Naive B cell (primary cell): ENCODE results near the gene CCT2. TPM values are rescaled to one million over a fixed set of nuclear protein-coding genes. Genes with fewer than 3 reads are reported as not detected.

ENCODE experiments used
- ATAC-seq, 2 donors: fragments of 150-1000 bp; cut with Tn5 transposase; 2 replicates each; pipeline ENCODE4 v1.10.0; 2021; ENCODE audit warnings: low read depth in 2 of 2, mild to moderate bottlenecking in 2 of 2, moderate library complexity in 2 of 2
- DNase-seq: peaks from one replicate; pipeline ENCODE4 v3.0.0; 2022
- H3K27ac Mint-ChIP-seq, 6 donors: one replicate each; pipeline ENCODE4 v1.8.0; 2020 to 2022; ENCODE audit warnings: mild to moderate bottlenecking in 6 of 6, mixed read lengths in 6 of 6, moderate library complexity in 5 of 6, inconsistent platforms in 2 of 6
- H3K27me3 Mint-ChIP-seq, 3 donors: one replicate each; pipeline ENCODE4 v1.8.0; 2021 to 2022; ENCODE audit warnings: mixed read lengths in 3 of 3, mild to moderate bottlenecking in 1 of 3
- H3K36me3 Mint-ChIP-seq, 2 donors: one replicate each; pipeline ENCODE4 v1.8.0; 2020 to 2022; ENCODE audit warnings: mixed read lengths in 2 of 2, inconsistent platforms in 1 of 2, mild to moderate bottlenecking in 1 of 2
- H3K4me1 Mint-ChIP-seq, 3 donors: one replicate each; pipeline ENCODE4 v1.8.0; 2020 to 2022; ENCODE audit warnings: mixed read lengths in 3 of 3, inconsistent platforms in 1 of 3, mild to moderate bottlenecking in 1 of 3, moderate library complexity in 1 of 3
- H3K4me3 Mint-ChIP-seq, 8 donors: one replicate each; pipeline ENCODE4 v1.8.0; 2020 to 2022; ENCODE audit warnings: mild to moderate bottlenecking in 8 of 8, mixed read lengths in 8 of 8, moderate library complexity in 8 of 8, inconsistent platforms in 2 of 8
- H3K9me3 Mint-ChIP-seq, 7 donors: one replicate each; pipeline ENCODE4 v1.8.0; 2020 to 2022; ENCODE audit warnings: mixed read lengths in 7 of 7, mild to moderate bottlenecking in 5 of 7, inconsistent platforms in 2 of 7, moderate library complexity in 1 of 7
- polyA plus RNA-seq, 6 donors: library from polyadenylated mRNA; unstranded; fragments of 300-500 nt; fragmentation: Illumina TruSeq; gene quantifications; one replicate each; pipeline ENCODE4 v1.2.3, GENCODE V29; 2021; ENCODE audit warnings: low read depth in 6 of 6

Gene CCT2
- 100 to 1,000 TPM; 154 to 180 (median 166) TPM for polyA plus RNA-seq

DNA sequence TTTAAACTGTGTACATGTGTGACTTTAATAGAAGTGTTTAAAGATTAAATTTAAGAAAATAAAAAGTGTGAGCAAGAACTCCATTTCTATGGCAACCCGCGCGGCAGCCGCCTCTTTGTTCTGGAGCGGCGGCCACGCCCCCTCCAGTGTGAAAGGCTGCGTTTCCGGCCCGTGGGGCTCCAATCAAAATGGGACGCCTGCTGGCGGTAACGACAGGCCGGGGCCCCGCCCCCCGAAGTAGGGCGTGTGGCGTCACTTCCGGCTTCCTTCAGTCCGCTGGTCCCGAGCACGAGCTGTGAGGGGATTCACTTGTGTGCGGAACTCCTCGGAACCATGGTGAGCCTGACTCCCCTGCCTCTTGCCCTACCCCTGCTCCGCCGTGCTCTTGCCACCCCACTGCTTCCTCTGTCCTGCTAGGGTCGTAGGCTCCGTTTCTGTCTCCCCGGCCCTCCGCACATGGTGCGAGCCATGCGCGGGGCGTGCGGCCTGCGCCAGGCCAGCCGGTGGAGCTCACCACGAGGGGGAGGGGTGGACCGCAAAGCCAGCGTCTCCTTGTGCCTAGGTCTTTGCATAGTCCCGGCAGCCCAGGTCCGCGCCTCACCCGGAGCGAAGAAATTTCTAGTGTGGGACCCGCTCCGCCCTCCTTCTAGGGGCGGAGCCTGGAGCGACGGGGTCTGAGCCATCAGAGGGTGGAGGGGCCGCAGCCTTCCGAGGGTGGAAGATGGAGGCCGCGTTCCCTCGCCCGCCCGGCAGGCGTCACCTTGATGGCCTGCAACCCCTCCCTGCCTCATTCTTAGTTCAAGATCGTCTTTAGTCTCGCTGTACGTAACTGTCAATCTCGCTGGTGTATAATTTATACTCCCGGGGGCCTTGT, at the start of gene CCT2:
TSS of gene CCT2 (plus strand) at position 271 of the 874 bp plus-strand sequence. CDS start at position 334, 63 bp downstream.
- Mint-ChIP-seq H3K36me3 (peaks cover 0 to 8% of the 10 kb centered on the region in 2 donors), H3K27ac (peak within 1 kb of the TSS; percentile 97 to 99 (median 98)), H3K9me3 (peaks cover 0 to 1% (median 0%) of the 10 kb centered on the region in 7 donors), H3K27me3 (no peaks in the 10 kb centered on the region), H3K4me1 (peaks cover 7 to 16% (median 9%) of the 10 kb centered on the region in 3 donors), H3K4me3 (peak within 1 kb of the TSS; percentile 95 to 99 (median 98))
- peak; percentile 94 for DNase-seq
- peak; percentile 89 to 91 for ATAC-seq

DNA sequence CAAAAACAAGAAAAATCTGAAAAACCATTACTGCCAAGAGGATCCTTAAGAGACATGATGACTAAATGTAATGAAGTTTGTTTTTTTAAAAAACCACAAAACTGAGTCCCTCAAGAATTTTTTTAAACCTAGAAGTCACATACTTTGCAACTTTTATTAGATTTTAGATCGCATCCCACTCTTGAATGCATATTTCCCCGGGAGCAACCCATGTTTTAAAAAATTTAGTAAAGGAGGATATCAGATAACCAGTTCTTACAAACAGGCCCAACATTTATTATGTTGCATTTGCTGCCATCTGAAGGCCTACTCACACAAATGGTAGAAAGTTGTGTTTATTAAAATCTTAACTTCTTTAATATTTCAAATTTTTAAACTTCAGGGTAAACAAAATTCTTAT, 44.3 kb upstream of the CCT2 start:
- Mint-ChIP-seq H3K27ac (no peak overlapping the region), H3K27me3 (no peaks in the 10 kb centered on the region), H3K9me3 (peaks cover 5 to 10% (median 9%) of the 10 kb centered on the region in 7 donors), H3K4me3 (no peak overlapping the region), H3K36me3 (peaks cover 18 to 25% of the 10 kb centered on the region in 2 donors), H3K4me1 (peaks cover 0 to 10% (median 9%) of the 10 kb centered on the region in 3 donors)
- ATAC-seq (no peak), DNase-seq (no peak)

GRCh38 chr12:69544087-69544486, 41.2 kb upstream of the CCT2 start:
- peaks cover 5 to 10% (median 9%) of the 10 kb centered on the region in 7 donors for H3K9me3 Mint-ChIP-seq
- no peak overlapping the region for H3K4me3 Mint-ChIP-seq
- no peaks in the 10 kb centered on the region for H3K27me3 Mint-ChIP-seq
- peaks cover 0 to 5% (median 0%) of the 10 kb centered on the region in 3 donors for H3K4me1 Mint-ChIP-seq
- DNase-seq, result no peak
- no peak overlapping the region for H3K27ac Mint-ChIP-seq
- ATAC-seq, result no peak
- H3K36me3 Mint-ChIP-seq, result peaks cover 11 to 19% of the 10 kb centered on the region in 2 donors

GRCh38 chr12:69545081-69545480, 40.2 kb upstream of the CCT2 start:
- Mint-ChIP-seq H3K27me3 (no peaks in the 10 kb centered on the region), H3K9me3 (peaks cover 5 to 10% (median 9%) of the 10 kb centered on the region in 7 donors), H3K27ac (no peak overlapping the region), H3K4me1 (peaks cover 0 to 13% (median 0%) of the 10 kb centered on the region in 3 donors), H3K36me3 (peaks cover 11 to 19% of the 10 kb centered on the region in 2 donors), H3K4me3 (no peak overlapping the region)
- DNase-seq (no peak), ATAC-seq (no peak)

DNA sequence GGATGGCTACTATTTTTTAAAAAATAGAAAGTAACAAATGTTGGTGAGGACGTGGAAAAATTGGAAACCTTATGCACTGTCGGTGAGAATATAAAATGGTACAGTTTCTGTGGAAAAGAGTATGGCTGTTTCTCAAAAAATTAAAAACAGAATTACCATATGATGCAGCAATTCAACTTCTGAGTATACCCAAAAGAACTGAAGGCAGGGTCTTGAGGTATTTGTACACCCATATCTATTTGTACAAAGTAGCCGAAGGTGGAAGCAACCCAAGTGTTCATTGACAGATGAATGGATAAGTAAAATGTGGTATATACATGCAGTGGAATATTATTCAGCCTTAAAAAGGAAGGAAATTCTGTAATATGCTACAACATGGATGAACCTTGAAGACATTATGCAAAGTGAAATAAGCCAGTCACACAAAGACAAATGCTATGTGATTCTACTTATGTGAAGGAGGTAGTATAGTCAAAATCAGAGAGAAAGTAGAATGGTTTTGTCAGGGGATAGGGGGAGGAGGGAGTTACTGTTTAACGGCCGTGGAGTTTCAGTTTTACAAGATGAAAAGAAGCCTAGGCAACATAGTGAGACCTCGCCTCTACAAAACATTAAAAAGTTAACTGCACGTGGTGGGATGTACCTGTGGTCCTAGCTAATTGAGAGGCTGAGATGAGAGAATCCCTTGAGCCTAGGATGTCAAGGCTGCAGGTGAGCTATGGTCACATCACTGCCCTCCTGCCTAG, 38.4 kb upstream of the CCT2 start:
- H3K4me3 Mint-ChIP-seq, result peak overlapping the region in 1 of 8 donors; percentile 39
- peaks cover 0 to 14% (median 0%) of the 10 kb centered on the region in 3 donors for H3K4me1 Mint-ChIP-seq
- peaks cover 8 to 11% of the 10 kb centered on the region in 2 donors for H3K36me3 Mint-ChIP-seq
- H3K27ac Mint-ChIP-seq, result no peak overlapping the region
- no peaks in the 10 kb centered on the region for H3K27me3 Mint-ChIP-seq
- no peak for DNase-seq
- H3K9me3 Mint-ChIP-seq, result peaks cover 5 to 10% (median 9%) of the 10 kb centered on the region in 7 donors
- no peak for ATAC-seq

DNA sequence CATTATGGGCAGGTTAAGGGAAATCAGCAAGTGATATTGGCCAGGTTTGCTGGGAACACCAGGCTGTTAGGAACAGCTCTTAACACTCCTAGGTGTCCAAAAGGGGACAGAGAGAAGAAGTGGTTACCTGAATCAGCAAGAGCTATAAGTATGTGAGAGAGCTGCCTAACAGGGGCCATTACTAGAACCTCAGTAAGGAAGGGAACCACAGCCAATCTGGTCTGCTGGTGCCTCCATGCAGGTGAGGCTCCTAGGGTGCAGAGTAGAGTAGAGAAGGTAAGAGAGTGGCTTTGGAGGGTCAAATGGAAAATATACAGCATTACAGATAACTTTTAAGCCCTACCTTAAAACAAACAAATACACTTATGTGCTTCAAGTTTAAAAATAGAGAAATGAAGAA, 36.6 kb upstream of the CCT2 start:
- peak overlapping the region in 5 of 6 donors; percentile 1 to 69 (median 39) for H3K27ac Mint-ChIP-seq
- ATAC-seq (no peak), DNase-seq (no peak)
- H3K4me1 Mint-ChIP-seq, result peaks cover 0 to 9% (median 0%) of the 10 kb centered on the region in 3 donors
- H3K4me3 Mint-ChIP-seq, result no peak overlapping the region
- peaks cover 0 to 5% (median 2%) of the 10 kb centered on the region in 7 donors for H3K9me3 Mint-ChIP-seq
- no peaks in the 10 kb centered on the region for H3K27me3 Mint-ChIP-seq
- peaks cover 2 to 3% of the 10 kb centered on the region in 2 donors for H3K36me3 Mint-ChIP-seq

DNA sequence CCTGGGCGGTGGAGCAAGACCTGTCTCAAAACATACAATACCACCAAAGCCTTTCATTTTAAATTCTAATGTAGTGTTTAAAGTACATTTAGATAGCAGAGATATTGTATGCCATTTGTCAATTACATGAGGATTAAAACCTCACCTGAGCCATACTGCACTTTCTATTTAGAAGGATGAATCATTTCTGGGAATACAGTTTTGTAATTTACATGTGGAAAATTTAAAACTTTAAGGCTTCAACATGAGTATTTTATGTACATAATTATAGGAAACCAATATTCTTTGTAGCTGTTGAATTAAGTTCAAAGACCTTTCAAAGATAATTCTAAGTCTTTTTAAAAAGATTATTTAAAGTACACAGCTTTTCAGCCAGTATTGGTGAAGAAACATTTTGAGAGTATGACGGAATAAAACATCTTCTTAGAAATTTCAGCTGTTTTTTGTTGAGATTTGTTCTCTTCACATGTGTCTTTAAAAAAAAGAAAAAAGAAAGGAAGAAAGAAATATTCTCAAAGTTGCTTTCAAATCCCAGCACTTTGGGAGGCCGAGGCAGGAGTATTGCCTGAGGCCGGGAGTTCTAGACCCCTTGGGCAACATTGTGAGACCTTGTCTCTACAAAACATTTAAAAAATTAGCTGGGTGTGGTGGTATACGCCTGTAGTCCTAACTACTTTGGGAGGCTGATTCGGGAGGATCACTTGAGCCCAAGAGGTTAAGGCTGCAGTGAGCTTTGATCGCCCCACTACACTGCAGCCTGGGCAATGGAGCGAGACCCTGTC, 34.5 kb upstream of the CCT2 start:
- no peaks in the 10 kb centered on the region for H3K9me3 Mint-ChIP-seq
- H3K4me1 Mint-ChIP-seq, result peaks cover 0 to 9% (median 0%) of the 10 kb centered on the region in 3 donors
- no peak for DNase-seq
- H3K4me3 Mint-ChIP-seq, result no peak overlapping the region
- no peaks in the 10 kb centered on the region for H3K36me3 Mint-ChIP-seq
- H3K27me3 Mint-ChIP-seq, result no peaks in the 10 kb centered on the region
- ATAC-seq, result no peak
- H3K27ac Mint-ChIP-seq, result peak overlapping the region in 2 of 6 donors; percentile 12 to 54

GRCh38 chr12:69553628-69554248, 31.5 kb upstream of the CCT2 start:
- Mint-ChIP-seq H3K27ac (peak overlapping the region in 1 of 6 donors; percentile 52), H3K27me3 (no peaks in the 10 kb centered on the region), H3K9me3 (no peaks in the 10 kb centered on the region), H3K4me1 (peaks cover 0 to 14% (median 2%) of the 10 kb centered on the region in 3 donors), H3K36me3 (no peaks in the 10 kb centered on the region), H3K4me3 (no peak overlapping the region)
- no peak for ATAC-seq
- no peak for DNase-seq

- DNase-seq, result no peak
- no peaks in the 10 kb centered on the region for H3K9me3 Mint-ChIP-seq
- H3K4me1 Mint-ChIP-seq, result peaks cover 0 to 4% (median 2%) of the 10 kb centered on the region in 3 donors
- no peaks in the 10 kb centered on the region for H3K36me3 Mint-ChIP-seq
- H3K27ac Mint-ChIP-seq, result peak overlapping the region in 1 of 6 donors; percentile 33
- H3K4me3 Mint-ChIP-seq, result no peak overlapping the region
- no peaks in the 10 kb centered on the region for H3K27me3 Mint-ChIP-seq
- ATAC-seq, result no peak
Observed at GRCh38 chr12:69555461-69555860, 29.8 kb upstream of the CCT2 start.

DNA sequence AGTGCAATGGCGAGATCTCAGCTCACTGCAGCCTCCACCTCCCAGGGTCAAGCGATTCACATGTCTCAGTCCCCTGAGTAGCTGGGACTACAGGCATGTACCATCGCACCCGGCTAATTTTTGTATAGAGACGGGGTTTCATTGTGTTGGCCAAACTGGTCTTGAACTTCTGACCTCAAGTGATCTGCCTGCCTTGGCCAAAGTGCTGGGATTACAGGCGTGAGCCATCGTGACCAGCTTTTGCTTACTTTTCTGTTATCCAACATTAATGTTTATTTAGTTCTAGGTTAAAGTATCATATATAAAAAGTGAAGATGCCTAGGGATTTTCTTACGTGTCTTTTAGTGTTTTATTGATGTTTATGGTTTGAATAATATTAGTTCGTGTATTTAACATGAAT, 28.9 kb upstream of the CCT2 start:
- Mint-ChIP-seq H3K27ac (peak overlapping the region in 1 of 6 donors; percentile 35), H3K4me3 (no peak overlapping the region), H3K4me1 (peaks cover 2 to 8% (median 6%) of the 10 kb centered on the region in 3 donors), H3K9me3 (no peaks in the 10 kb centered on the region), H3K27me3 (no peaks in the 10 kb centered on the region), H3K36me3 (no peaks in the 10 kb centered on the region)
- no peak for DNase-seq
- no peak for ATAC-seq

DNA sequence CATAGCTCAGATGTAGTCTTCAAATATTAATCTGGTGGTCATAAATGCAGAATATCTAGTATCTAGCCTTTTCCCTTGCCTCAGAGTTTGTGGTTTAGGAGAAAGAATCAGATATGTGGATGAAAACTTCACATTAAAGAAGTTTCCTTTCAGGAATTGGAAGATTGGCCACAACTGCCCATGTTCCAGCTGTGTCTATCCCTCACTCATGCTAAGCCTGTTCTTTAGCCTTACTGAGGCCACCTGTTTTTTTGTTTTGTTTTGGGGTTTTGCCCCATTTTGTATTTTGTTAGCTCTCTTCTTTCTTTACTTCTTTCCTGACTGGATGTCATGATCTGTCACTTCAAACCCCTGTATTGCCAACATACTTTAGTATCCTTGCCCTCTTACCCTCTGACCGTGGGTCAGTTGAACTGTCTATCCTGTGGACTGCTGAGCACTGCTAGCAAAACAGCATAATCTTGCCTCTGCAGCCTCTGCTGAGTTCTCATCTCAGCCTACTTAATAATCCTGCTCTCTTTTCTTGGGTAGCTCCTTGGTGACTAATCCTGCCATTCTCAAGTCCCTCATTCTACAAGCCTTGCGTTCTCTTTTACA, 22.0 kb upstream of the CCT2 start:
- DNase-seq (no peak), ATAC-seq (no peak)
- H3K9me3 Mint-ChIP-seq, result no peaks in the 10 kb centered on the region
- H3K36me3 Mint-ChIP-seq, result no peaks in the 10 kb centered on the region
- peaks cover 0 to 8% (median 6%) of the 10 kb centered on the region in 3 donors for H3K4me1 Mint-ChIP-seq
- no peak overlapping the region for H3K27ac Mint-ChIP-seq
- no peaks in the 10 kb centered on the region for H3K27me3 Mint-ChIP-seq
- H3K4me3 Mint-ChIP-seq, result no peak overlapping the region

- DNase-seq, result no peak
- Mint-ChIP-seq H3K36me3 (no peaks in the 10 kb centered on the region), H3K9me3 (no peaks in the 10 kb centered on the region), H3K4me1 (no peaks in the 10 kb centered on the region), H3K27me3 (no peaks in the 10 kb centered on the region), H3K27ac (peak overlapping the region in 3 of 6 donors; percentile 1 to 83 (median 41)), H3K4me3 (no peak overlapping the region)
- no peak for ATAC-seq
Observed at GRCh38 chr12:69566603-69567002, 18.7 kb upstream of the CCT2 start.
